Activated CD4-positive, alpha-beta T cell treated with anti-CD3 and anti-CD28 coated beads, Interleukin-10, Interleukin-2, amounts not matched to agents 100 ng/mL and 50 ng/mL, durations not matched to agents 16 hours and 8 hours (primary cell): ENCODE results near the gene MTG2.
"Not testable (repeated sequence)": the region's sequence is repeated elsewhere in the genome, so short reads cannot be mapped to it uniquely, and the experiment has no call there.

Experiments used
- DNase-seq: peaks from one replicate; pipeline ENCODE4 v3.0.0-alpha.2; 2020

MTG2 gene

DNA sequence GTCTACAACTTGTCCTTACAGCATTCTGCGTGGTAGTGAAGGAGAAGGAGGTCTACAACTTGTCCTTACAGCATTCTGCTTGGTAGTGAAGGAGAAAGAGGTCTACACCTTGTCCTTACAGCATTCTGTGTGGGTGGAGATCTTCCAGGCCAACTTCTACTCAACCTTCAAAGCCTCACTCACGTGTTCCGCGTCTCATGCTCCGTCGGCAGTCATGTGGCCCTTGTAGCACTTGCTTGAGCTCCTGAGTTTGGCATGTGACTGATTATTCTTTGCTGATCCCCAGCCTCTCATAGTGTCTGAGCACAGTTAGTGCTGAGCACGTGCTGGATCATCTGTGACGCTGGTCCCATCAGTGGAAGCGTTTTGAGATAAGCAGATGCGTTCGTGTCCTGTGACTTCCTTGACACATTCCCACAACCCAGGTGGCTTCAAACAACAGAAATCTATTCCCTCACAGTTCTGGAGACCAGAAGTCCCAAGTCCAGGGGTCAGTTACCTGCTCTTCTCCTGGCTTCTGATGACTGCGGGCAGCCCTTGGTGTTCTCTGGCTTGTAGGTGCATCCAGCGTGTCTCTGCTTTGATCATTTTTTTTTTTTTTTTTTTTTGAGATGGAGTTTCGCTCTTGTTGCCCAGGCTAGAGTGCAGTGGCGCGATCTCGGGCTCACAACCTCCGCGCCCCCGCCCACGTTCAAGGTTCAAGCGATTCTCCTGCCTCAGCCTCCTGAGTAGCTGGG is 36.6 kb upstream of the MTG2 start:
- no peak for DNase-seq

DNA sequence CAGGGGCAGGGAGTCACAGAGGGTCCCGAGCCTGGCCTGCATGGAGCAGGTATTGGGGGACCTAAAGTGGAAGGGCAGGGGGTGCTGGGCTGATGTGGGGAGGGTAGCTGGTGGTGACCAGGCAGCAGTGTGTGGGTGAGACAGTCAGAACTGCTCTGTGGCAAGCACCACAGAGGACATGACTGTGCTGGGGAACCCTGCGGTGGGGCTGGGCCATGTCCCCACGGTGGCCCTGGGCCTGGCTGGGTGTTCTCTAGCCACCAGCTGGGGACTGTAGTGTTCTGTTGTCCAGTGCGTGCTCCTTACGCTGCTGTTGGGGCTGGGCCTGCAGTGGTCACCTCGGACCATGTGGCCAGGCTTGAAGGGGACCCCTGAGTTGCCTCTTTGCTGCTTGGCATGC is 35.7 kb upstream of the MTG2 start:
- no peak for DNase-seq

DNA sequence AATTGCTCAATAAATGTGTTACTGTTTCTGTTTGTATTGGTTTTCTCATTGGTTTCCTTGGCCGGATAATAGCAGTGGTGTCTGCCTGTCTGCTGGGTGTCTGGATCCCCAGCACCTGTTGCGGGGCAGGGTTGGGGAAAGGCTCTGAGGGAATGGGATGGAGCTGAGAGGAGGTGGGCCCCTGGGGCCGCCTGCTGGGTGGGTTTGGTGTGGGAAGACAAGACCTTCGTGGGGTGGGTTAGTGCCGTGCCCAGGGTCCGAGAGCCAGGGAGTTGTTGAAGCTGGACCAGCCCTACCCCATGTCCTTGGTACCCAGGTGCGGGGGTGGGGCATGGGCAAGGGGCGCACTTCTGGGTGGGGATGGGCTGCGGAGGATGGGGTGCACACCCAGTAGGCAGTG is 35.3 kb upstream of the MTG2 start:
- DNase-seq = no peak

DNA sequence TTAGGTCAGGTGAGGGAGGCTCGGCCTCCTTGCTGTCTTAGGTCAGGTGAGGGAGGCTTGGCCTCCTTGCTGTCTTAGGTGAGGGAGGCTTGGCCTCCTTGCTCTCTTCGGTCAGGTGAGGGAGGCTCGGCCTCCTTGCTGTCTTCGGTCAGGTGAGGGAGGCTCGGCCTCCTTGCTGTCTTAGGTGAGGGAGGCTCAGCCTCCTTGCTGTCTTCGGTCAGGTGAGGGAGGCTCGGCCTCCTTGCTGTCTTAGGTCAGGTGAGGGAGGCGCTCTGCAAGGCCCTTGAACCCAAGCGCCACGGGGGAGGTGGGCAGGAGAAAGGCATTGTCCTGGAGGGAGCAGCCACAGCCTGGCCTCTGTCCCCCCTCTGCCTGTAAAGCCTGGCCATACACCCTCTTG is 34.4 kb upstream of the MTG2 start:
- not testable (repeated sequence) for DNase-seq

DNA sequence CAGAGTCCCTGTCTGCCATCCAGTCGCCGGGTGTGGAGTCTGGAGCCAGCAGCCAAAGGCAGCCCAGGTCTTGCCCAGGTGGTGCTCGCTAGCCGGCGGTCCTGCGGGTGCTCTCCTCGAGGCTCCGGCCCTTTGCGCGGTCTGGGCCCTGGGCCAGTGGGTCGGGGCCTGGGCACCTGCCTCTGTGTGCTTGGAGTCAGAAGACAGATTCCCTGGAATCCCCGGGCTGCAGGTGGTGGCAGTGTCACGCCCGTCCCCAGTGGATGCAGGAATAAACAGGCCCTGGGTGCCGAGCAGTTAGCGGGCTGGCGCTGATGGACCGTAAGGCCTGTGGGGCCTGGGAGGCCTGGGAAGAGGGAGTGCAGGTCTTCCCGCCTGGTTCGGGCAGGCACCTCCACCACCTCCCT is 33.9 kb upstream of the MTG2 start:
- no peak for DNase-seq

DNA sequence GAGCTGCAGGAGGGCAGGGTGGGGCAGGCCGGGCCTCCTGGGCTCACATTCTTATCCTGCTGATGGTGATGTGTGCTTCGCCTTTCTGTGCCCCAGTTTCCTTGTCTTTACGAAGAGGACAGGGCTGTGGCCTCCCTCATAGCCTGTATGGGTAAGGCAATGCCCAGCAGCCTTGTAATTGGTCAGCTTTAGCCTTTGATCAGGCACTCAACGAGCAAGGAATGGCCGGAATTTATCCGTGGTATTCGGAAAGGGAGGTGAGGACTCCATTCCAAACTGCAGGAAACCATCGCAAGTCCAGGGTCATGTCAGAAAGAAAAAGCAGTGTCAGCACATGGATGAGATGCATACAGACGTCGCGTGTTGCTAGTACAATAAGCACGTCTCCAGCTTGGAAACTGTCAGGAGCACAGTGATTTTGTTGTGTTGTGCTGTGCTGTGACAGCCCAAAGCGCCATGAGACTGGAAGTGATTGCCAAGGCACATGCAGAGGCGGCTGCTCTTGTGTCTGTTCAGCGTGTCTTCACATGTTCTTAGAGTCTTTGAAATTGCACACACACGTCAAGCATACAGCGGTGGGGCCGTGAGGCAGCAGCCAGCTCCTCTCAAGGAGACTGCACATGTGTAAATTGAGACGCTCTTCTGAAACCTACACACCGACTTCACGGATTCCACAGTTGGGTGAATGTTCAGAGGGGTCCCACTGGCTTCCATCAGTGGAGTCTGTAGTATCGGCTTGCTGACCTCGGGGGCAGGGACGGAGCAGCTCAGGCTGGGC is 33.1 kb upstream of the MTG2 start:
- no peak for DNase-seq

DNA sequence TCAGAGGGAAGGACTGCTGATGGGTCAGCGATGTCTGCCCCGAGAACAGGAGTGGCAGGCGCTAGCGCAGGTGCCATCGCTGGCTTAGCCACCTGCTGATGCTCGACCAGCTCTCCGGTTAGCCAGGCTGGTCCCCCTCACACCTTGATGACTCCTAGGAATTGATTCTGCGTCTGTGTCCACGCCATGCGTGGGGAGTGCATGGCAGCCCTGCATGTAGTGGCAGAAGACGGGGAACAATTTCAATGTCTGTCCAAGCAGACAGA is 32.6 kb upstream of the MTG2 start:
- DNase-seq = no peak

DNA sequence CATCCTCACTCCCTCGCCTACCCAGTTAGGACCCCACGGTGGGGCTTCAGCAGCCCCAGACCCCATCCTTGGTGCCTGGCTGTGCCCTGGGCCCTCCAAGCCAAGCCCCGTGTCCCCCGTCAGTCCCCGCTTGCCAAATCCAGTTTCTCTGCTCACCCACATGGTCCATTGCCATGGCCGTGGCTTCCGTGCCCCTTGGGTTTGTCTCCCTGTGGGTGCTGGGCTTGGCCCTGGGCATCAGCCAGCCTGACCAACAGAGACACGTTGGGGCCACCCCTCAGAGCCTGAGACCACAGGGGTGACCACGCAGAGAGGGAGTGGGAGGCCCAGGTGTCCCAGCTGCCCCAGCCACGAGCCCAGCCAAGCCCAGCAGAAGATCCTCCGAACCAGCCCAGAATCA is 31.6 kb upstream of the MTG2 start:
- DNase-seq = no peak

DNA sequence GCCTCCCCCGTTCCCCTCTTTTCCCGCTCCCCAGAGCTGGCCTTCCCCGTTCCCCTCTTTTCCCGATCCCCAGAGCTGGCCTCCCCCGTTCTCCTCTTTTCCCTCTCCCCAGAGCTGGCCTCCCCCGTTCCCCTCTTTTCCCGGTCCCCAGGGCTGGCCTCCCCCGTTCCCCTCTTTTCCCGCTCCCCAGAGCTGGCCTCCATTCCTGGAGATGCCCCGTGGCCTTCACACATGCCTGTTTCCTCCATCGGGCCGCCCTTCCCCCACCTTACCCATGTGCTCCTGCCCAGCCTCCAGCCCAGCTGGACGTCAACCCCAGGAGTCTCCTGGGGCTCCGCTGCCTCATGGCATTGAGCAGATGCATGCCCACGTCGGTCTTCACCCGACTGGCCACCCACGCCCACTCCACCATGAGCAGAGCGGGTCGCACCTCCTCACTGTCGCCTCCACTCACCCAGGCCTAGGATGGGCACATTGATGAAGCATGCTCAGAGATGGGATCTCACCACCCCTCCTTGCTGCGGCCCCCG is 30.9 kb upstream of the MTG2 start:
- DNase-seq = no peak

DNA sequence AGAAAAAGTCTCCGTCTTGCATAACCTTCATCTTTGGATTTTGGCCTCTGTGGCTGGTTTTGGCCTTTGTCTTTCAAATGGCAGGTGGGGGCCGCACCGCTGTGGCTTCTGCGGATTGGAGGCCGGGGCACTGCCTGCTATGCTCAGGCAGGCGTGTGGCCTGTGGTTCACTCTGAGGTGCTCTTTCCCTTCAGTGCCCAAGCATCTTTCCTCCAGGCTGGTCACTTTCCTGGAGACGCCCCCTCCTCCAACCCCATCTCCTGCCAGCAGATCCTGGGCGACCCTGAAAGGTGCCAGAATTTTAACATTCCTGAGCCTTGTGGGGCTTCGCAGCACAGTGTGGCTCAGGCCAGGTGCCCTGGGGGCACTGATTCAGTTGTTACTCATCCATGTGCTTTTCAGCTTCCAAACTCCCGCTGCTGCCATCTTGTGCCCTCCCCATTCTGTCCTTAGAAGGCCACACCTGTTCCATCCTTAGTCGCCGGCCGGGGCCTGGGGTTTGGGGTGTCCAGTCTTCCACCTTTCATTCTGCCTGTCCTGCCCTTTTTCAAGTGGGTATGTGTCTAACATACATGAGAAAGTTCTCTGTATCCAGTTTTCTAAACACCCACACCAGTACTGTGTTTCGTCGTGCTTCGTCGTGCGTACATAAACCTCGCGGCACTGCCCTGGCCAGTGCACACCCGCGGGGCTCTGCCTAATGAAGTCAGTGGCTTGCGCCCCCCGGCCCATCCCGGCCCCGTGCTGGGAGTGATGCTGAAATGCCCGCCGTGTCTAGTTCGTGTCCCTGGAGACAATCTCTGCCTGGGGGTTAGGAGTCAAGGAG is 27.2 kb upstream of the MTG2 start:
- DNase-seq = no peak

DNA sequence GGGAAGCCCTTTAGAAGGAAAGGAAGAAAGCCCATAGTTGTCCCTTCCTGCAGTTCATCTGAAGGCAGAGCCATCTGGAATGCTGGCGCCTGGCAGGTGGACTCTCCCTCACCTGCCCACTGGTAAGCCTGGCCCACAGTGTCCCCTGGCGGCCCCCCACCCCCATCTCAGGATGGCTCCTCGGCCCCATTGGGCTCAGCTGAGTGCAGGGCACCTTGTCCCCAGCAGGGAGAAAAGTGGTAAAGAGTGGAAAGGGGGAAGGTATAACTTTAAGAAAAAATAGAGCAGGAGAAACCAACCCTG is 26.6 kb upstream of the MTG2 start:
- DNase-seq = no peak

DNA sequence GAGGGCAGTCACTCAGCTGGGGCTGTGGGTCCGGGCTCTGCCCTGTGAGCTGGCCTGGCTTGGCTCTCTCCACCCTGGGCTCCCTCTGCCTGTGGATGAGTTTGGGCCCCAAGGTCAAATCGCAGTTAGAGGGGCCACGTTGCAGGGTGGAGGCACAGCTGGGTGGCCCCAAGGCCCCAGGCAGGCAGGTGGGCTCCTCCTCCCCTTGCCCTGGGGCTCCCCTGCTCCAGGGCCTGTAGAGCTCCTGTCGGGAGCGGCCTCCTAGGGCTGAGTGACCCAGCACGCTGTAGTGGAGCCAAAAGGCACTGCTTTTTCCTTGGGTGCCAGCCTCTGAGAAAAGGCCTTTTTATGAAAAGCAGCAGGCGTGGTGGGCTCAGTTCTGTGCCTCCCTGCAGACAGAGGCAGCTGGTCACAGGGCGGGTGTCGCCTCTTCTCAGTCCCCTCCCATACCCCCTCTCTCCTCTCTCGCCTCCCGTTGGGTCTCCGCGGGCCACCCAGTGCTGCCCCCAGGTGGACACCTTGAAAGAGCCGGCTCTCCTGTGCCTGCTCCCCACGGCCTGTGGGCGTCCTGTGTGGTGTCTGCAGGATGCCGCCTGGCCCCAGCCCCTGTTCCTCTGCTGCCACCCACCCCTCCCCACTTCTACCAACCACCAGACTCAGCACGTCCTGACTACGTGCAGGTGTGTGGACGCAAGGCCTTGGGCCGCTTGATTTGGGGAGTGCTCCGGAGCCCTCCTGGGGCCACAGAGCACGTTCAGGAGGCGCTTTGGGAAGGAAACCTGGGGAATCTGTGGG is 26.0 kb upstream of the MTG2 start:
- peak; percentile 77 for DNase-seq

DNA sequence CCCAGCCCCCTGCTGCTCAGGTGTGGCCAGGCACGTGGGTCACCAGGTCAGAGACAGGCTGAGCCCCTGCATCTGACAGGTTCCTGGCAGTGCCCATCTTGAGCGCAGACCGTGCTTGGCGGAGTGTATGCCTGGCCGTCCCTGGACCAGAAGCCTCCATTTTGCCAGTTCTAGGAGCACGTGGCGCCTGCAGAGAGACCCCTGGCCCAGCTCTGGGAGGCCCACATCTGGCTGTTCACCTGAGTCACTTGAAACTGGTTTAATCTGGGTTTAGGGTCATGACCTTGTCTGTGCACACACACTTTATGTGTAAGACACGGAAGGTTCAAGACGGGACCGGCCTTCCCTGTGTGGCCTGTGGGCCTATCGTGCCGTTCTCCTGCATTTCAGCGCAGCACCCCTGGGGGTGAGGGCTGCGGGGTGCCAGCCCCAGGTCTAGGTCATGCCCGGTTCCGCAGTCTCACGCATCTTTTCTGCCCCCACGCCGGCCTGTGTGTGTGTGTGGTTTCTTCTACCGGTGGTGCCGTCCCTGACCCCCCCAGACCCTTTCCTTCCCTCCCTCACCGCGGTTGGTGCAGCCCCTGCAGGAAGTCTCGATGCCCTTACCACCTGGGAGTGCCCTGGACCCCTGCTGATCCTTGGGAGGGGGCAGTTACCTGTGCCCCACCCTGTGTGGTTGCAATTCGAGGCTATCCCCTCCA is 25.3 kb upstream of the MTG2 start:
- no peak for DNase-seq

DNA sequence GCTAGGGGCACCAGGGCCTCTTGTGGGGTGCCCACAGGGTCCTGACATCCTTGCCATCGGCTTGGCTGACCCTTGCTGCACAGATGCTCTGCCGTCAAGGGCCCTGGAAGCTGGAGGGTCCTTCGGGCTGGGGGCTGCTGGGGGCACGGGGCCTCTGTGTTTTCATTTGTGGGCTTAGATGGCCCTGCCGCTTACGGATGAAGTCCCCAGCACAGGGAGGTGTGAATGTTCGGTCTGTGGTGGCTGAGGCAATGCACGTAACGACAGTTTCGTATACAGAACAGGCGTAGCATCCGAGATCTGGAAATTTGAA is 24.8 kb upstream of the MTG2 start:
- no peak for DNase-seq

DNA sequence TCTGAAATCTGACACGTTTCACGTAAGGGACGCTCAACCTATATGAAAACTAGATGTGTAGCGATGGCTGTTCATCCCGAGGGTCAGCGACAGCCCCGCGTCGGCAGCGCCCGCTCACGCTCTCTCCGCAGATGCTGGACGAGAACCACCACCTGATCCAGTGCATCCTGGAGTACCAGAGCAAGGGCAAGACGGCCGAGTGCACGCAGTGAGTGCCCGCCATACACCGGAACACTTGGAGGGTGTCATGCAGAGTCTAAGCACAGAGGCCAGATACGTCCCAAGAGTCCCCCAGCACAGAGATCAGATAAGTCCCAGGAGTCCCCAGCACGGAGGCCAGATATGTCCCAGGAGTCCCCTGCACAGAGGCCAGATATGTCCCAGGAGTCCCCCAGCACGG is 24.3 kb upstream of the MTG2 start:
- DNase-seq = no peak

DNA sequence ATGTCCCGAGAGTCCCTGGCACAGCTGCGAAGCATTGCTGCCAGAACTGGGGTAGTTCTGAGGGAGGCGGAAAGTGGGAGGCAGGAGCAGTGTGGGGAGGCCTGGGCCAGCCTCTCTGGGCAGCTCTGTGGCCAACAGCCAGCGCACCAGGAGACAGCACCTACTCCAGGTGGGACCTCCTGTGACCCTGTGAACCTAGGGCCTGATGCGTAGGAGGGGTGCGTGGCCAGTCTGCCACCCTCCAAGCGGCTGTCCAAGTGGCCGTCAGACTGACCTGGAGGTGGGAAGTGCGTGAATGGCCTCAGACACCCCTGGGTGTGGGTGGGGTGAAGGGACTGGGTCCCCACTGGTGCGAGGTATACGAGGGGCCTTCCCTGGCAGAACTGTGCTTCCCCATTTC is 23.8 kb upstream of the MTG2 start:
- no peak for DNase-seq

DNA sequence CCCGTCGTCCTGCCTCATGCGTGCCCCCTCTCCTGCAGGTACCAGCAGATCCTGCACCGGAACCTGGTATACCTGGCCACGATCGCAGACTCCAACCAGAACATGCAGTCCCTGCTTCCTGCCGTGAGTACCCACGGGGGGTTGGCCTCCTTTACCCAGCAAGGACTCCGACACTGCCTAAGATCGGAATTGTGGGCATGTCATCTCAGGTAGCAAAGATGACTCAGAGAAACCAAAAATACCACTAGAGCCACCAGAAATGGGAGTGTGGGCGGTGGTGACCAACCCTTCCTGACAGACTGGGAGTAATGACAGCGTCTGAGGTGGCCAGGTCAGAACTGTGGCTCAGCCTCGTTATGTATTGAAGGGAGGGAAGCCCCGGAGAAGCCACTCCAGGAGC is 23.0 kb upstream of the MTG2 start:
- peak; percentile 92 for DNase-seq

DNA sequence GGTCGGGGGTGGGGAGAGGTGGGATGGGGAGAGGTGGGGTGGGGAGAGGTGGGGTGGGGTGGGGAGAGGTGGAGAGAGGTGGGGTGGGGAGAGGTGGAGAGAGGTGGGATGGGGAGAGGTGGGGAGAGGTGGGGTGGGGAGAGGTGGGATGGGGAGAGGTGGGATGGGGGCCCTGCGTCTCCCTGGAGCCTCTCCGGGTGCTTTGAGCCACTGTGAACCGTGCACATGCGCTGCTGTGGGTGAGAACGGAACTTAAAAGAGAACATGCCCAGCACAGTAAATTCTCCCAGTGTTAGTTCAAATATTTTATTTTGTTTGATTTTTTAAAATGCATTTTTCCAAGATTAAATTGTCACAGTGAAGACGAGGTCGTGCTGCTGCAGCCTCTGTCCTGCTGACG is 22.6 kb upstream of the MTG2 start:
- DNase-seq = no peak

DNA sequence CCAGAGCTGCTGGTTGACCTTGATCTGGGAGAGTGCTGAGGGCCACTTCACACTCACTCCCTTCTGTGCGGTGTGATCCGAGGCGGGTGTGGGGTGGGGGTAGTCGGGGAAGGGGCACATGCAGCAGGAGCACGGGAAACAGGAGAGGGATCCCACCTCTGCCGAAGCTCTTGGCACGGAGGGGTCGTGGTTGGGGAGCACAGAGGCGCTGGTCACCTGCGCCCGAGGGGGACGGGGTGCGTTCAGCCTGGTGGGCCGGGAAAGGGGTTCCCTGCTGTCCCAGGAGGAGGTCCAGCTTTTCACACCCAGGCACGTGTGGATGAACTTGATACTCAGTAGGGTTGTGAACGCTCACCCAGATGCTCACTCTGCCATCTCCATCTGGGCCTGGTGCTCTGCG is 22.0 kb upstream of the MTG2 start:
- DNase-seq = no peak

DNA sequence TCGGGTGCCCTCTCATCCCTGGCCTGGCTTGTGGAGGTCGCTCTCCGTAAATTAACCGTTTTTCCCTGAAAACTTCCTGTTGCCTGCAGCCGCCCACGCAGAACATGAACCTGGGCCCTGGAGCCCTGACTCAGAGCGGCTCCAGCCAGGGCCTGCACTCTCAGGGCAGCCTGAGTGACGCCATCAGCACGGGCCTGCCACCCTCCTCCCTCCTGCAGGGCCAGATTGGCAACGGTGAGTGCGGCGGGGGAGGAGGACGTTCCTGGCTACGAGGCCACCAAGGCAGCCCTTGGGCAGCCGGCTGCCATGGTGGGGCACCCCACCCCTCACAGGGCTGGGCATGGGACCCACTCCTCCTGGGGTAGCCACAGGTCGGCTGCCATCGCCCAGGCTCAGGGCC is 21.5 kb upstream of the MTG2 start:
- DNase-seq = no peak

DNA sequence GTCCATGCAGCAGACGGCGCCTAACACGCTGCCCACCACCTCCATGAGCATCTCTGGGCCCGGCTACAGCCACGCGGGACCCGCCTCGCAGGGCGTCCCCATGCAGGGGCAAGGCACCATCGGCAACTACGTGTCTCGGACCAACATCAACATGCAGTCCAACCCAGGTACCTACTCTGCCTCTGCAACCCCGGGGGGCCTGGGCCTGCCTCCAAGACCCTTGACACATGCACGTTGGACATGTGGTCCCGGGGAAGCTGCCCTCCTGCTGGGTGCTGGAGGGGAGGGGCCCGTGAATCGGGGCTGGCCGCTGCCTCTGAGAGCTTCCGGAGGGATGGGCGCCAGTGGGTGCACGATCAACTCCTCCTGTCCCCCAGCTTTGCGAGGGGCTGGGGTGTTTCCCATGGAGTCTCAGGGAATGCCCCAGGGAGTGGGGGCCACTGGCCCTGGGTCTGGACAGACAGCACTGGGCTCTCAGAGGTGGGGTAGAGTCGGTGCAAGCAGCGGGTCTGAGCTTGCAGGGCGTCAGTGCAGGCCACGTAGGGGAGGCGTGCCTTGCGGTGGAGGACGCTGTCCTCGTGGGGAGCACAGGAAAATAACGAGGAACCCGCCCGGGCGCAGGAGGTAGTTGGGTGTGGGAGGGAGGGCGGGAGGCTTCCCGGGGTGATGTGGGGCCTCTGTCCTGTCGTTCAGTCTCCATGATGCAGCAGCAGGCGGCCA is 19.9 kb upstream of the MTG2 start:
- DNase-seq = no peak

DNA sequence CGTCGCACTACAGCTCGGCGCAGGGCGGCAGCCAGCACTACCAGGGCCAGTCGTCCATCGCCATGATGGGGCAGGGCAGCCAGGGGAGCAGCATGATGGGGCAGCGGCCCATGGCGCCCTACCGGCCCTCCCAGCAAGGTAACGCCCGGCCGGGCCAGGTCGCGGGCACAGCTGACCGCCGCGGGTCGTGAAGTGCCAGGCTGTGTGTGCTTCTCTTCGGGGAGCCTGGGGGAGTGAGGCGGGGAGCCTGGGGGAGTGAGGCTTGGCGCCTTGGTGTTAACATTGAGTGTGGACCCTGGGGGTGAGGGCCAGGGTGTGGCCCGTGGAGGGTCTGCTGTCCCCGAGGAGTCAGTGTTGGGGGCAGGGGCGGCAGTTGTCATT is 19.4 kb upstream of the MTG2 start:
- DNase-seq = no peak
